Heart right ventricle (tissue), 16 donors: ENCODE measurements around the gene PPP2R3A. TPM values are rescaled to one million over a fixed set of nuclear protein-coding genes. Genes with fewer than 3 reads are reported as not detected.

ENCODE experiments used
- ATAC-seq, 8 donors: fragments of 200-7000 bp; cut with Tn5 transposase; one replicate each; pipeline ENCODE4 v1.9.1; 2020; ENCODE audit warnings: mild to moderate bottlenecking in 8 of 8, moderate library complexity in 8 of 8, moderate number of reproducible peaks in 1 of 8
- DNase-seq, 2 donors: peaks; one replicate each; pipeline ENCODE4 v3.0.0-alpha.2; 2020
- H3K27ac ChIP-seq, 10 donors: fragments of 200-600 bp; sonication (generic) in 2 of 10; one replicate each; pipeline versions ENCODE4 v1.5.0 to v1.8.0; 2020 to 2022; ENCODE audit warnings: mild to moderate bottlenecking in 3 of 10
- H3K27me3 ChIP-seq, 7 donors: fragments of 200-600 bp; one replicate each; pipeline ENCODE4 v1.8.0; 2021 to 2022; ENCODE audit warnings: mild to moderate bottlenecking in 2 of 7
- H3K36me3 ChIP-seq, 9 donors: fragments of 200-600 bp; sonication (generic) in 1 of 9; one replicate each; pipeline versions ENCODE4 v1.5.0 to v1.8.0; 2020 to 2022; ENCODE audit warnings: mild to moderate bottlenecking in 2 of 9
- H3K4me1 ChIP-seq, 9 donors: fragments of 200-600 bp; sonication (generic) in 1 of 9; one replicate each; pipeline versions ENCODE4 v1.5.0 to v1.8.0; 2020 to 2022; ENCODE audit warnings: mild to moderate bottlenecking in 4 of 9
- H3K4me3 ChIP-seq, 10 donors: fragments of 200-600 bp; sonication (generic) in 2 of 10; one replicate each; pipeline versions ENCODE4 v1.5.0 to v1.8.0; 2020 to 2022; ENCODE audit warnings: mild to moderate bottlenecking in 7 of 10, moderate library complexity in 2 of 10
- H3K9me3 ChIP-seq, 11 donors: fragments of 200-600 bp in 10 of 11; sonication (generic) in 2 of 11; one replicate each; pipeline versions ENCODE4 v1.5.0 to v1.8.0; 2013 to 2022; ENCODE audit warnings: mild to moderate bottlenecking in 2 of 11, control low read depth in 1 of 11, moderate library complexity in 1 of 11
- WGBS, 2 donors: extraction: QIAGEN DNeasy Blood & Tissue Kit; methylation state at CpG; one replicate each; pipeline ENCODE4 v1.1.7; 2013; ENCODE audit warnings: inconsistent platforms in 1 of 2; 5-methylcytosine and 5-hydroxymethylcytosine counted together
- intact Hi-C, 10 donors: fragments of 100-400 bp; cut with DNase I; formaldehyde crosslinking; loops; one replicate each; pipeline versions ENCODE4 v1.11.1 to v1.14.2; 2022
- polyA plus RNA-seq, 2 donors: library from polyadenylated mRNA; stranded (reverse); fragments of 200-250 nt; gene quantifications; one replicate each; pipeline ENCODE4 v1.2.3, GENCODE V29; 2013
- total RNA-seq, 10 donors: library from RNA; stranded (reverse); fragmentation: NEBNext Ultra II Directional in 3 of 10; extraction: Animal tissue kit (Norgen Biotek cat#: 25700) in 3 of 10; gene quantifications; one replicate each; pipeline versions ENCODE4 v1.2.1 to v1.2.4, GENCODE V29; 2021 to 2023
- TF ChIP-seq, protein P1 (sequence below), 9 donors: fragments of 200-600 bp; sonication (generic) in 2 of 9; IDR thresholded peaks; one replicate each; pipeline versions ENCODE4 v1.5.0 to v1.8.0; 2021 to 2022; ENCODE audit warnings: antibody characterized with exemption in 9 of 9, mild to moderate bottlenecking in 5 of 9, moderate library complexity in 1 of 9
- donor health status: Arrhythmogenic right ventricular cardiomyopathy.
- donor health status: ischemic (EF 13 %, LVEDD 7.1; RV severe dilation, severe dysfunction).
- donor health status: healthy with polysubstance abuse.
- donor health status: DM: no; HTN: yes; CAD: no.
- donor health status: DM: no; HTN: no; CAD: no.
- donor health status: ischemic (EF 25% LVEDD 6.9; RV normal size, moderate dysfunction).
- donor health status: ischemic (EF 25% LVEDD 5.7; RV mildly dilated, moderate dysfunction).
- donor health status: healthy.
- donor health status: DM: yes; HTN: yes; CAD: no.
- donor health status: Ischemic cardiomyopathy.
- donor health status: ischemic (EF 35%, LVEDD 5.7; RV mildly dilated, moderate dysfunction).
- donor health status: nonischemic (EF 11% LVEDD 7.7; RV severe dilation, severe dysfunction).
- donor health status: DM: yes; HTN: yes; CAD: no.
- donor health status: PGD.
- donor health status: ischemic (EF 29% LVEDD 5.4; RV normal size, mild dysfunction).
- donor health status: nonischemic (EF 23%, LVEDD 6.1; RV moderate dilation, normal function).

The PPP2R3A gene
- total and polyA plus RNA-seq, 12 donors, result 4.9 to 148 (median 106) TPM

DNA sequence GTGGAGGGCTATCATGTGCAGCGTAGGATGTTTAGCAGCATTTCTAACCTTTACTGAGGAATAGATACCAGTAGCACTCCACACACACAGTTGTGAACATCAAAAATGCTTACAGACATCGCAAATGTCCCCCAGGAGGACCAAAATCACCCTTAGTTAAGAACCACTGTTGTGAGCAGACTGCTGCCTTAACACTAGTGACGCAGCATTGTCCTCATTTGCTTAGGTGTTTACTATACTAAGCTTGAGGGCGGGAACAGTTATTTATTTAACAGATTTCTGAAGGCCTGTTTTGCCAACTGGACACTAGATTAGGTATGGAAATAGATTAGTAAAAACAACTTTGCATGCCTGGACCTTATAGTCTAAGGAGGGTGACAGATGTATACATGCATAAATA, 2.3 kb downstream of the PPP2R3A start:
- no peak for ATAC-seq
- Histone ChIP-seq H3K4me1 (peaks cover 0 to 37% (median 17%) of the 10 kb centered on the region in 9 donors), H3K27ac (peak overlapping the region in 7 of 10 donors; percentile 17 to 93 (median 87)), H3K4me3 (peak overlapping the region in 2 of 10 donors; percentile 66 to 74), H3K27me3 (peaks cover 0 to 17% (median 0%) of the 10 kb centered on the region in 7 donors), H3K36me3 (no peaks in the 10 kb centered on the region), H3K9me3 (no peaks in the 10 kb centered on the region)
- DNase-seq, result no peak
- intact Hi-C loops, result loop anchor here in 6 of 10 donors (5.0 kb wide), 4 partner anchors 54 to 794 kb away; partner anchors contain the start of gene MSL2 (in 1 of the 6)
- TF ChIP-seq, protein P1, sequence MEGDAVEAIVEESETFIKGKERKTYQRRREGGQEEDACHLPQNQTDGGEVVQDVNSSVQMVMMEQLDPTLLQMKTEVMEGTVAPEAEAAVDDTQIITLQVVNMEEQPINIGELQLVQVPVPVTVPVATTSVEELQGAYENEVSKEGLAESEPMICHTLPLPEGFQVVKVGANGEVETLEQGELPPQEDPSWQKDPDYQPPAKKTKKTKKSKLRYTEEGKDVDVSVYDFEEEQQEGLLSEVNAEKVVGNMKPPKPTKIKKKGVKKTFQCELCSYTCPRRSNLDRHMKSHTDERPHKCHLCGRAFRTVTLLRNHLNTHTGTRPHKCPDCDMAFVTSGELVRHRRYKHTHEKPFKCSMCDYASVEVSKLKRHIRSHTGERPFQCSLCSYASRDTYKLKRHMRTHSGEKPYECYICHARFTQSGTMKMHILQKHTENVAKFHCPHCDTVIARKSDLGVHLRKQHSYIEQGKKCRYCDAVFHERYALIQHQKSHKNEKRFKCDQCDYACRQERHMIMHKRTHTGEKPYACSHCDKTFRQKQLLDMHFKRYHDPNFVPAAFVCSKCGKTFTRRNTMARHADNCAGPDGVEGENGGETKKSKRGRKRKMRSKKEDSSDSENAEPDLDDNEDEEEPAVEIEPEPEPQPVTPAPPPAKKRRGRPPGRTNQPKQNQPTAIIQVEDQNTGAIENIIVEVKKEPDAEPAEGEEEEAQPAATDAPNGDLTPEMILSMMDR (IDR thresholded peaks at IDR 0.05), result no peak
- WGBS, 2 donors, result 72 to 78% methylated on average over 4 of the region's 4 CpGs

DNA sequence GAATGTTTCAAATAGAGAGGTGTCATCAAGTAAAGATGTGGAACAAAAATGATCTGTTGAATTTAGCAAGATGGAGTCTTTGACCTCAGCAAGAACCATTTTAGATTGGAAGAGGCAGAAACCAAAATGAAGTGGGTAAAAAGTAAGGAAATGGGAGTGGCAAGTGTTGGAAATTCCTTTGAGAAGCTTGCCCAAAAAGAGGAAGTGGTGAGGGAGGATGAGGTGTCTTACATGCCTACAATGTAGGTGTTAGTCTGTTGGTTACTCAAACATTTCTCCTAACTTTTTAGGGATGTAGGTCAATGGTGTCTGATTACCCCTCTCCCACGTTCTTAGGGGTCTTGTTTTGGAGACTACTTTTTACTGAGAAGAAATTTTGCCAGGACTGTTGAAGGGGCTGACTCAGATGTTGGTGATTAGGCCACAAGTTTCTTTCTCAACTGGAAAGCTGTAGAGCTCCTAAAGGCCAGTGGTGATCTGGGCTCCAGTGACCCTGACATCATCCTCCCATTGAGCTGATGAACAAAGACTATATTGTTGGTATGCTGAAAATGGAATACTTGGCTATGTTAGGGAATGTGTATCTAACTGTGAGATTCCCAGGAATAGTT, 5.1 kb downstream of the PPP2R3A start:
- Histone ChIP-seq H3K4me3 (no peak overlapping the region), H3K36me3 (no peaks in the 10 kb centered on the region), H3K27me3 (peaks cover 0 to 17% (median 0%) of the 10 kb centered on the region in 7 donors), H3K4me1 (peaks cover 0 to 59% (median 26%) of the 10 kb centered on the region in 9 donors), H3K27ac (no peak overlapping the region), H3K9me3 (no peaks in the 10 kb centered on the region)
- ATAC-seq (no peak), DNase-seq (no peak)
- intact Hi-C loops, result no loop called here
- TF ChIP-seq, protein P1 (IDR thresholded peaks at IDR 0.05), result no peak
- WGBS, 2 donors, result 79 to 84% methylated on average over 1 of the region's 1 CpG

DNA sequence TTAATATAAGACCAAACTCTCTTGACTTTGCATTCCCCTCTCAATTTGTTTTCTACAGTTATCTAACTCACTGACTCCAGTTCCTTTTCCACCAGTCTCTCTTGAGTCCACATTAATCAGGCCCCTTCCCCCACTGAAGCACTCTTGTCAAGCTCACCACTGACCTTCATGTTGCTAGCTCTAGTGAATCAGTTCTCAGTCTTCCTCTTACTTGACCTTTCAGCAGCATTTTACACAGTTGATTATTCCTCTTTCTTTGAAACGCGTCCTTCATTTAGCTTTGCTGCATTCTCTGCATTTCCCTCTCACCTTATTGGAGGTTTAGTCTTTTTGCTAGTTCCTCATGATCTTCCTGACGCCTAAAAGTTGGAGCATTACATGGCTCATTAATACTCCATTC, 8.3 kb downstream of the PPP2R3A start:
- no peak overlapping the region for H3K4me3 ChIP-seq
- H3K27me3 ChIP-seq, result no peaks in the 10 kb centered on the region
- intact Hi-C loops, result no loop called here
- peak overlapping the region in 1 of 10 donors; percentile 19 for H3K27ac ChIP-seq
- TF ChIP-seq, protein P1 (IDR thresholded peaks at IDR 0.05), result no peak
- peaks cover 0 to 39% (median 14%) of the 10 kb centered on the region in 9 donors for H3K4me1 ChIP-seq
- H3K36me3 ChIP-seq, result no peaks in the 10 kb centered on the region
- 76 to 82% methylated on average over 3 of the region's 3 CpGs for WGBS, 2 donors
- no peak for DNase-seq
- peak in 3 of 8 donors; percentile 22 to 80 (median 28) for ATAC-seq
- H3K9me3 ChIP-seq, result no peaks in the 10 kb centered on the region

DNA sequence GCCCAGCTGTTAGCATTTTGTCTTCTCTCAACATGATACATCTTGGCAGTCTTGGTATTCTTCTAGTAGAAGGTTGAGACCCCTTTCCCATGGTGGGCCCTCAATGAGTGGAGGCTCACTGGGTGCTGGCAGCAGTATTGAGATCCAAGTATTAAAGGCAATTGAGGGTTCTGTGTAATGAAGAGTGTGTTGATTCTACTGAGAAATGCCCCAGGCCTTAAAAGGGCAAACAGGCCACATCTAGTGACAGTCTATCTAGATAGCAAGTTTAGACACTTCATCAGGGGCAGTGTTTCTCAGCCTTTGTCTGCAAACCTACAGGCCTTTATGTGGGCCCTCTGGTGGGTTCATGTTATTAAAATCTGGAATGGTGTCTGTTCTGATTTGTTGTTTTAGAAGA, 9.5 kb downstream of the PPP2R3A start:
- no peak overlapping the region for H3K4me3 ChIP-seq
- H3K27me3 ChIP-seq, result no peaks in the 10 kb centered on the region
- H3K4me1 ChIP-seq, result peaks cover 0 to 38% (median 9%) of the 10 kb centered on the region in 9 donors
- intact Hi-C loops, result no loop called here
- DNase-seq, result no peak
- no peaks in the 10 kb centered on the region for H3K9me3 ChIP-seq
- no peak overlapping the region for H3K27ac ChIP-seq
- H3K36me3 ChIP-seq, result no peaks in the 10 kb centered on the region
- no peak for ATAC-seq
- TF ChIP-seq, protein P1 (IDR thresholded peaks at IDR 0.05), result no peak
